MM.1S (cell line): ENCODE measurements around the gene NAB2.

ENCODE experiments used
- EZH2 ChIP-seq: fragments of 300-600 bp; sonication (generic); optimal IDR thresholded peaks from 2 replicates; pipeline ENCODE3; 2017; ENCODE audit warnings: low read depth, mild to moderate bottlenecking, antibody characterized with exemption, low read length, mixed read lengths
- EZH2phosphoT487 ChIP-seq: fragments of 300-600 bp; sonication (generic); IDR thresholded peaks from 2 replicates; pipeline ENCODE4 v1.6.1; 2018; ENCODE audit warnings: antibody characterized with exemption, low read length
- TF ChIP-seq, protein P1 (sequence below): fragments of 300-600 bp; sonication (generic); IDR thresholded peaks from 2 replicates; pipeline ENCODE4 v1.5.1; 2016; ENCODE audit warnings: antibody characterized with exemption, low read length, mixed read lengths

DNA sequence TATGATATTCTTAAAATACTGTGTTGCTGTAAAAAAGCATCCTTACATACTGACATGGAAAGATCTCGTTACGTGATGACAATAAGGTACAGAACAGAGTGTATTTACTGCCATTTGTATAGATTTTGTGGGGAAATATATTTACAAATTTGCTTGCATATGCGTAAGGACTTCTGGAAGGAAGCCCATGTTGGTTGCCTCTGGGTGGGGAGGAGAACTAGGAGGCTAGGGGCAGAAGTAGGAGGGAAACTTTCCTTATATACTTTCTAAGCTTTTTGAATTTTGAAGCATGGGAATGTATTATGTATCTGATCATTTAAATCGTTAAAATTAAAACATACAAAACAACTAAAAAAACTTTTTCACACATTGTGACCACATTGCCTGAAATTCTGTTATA, 48.7 kb upstream of the NAB2 start:
- TF ChIP-seq, protein P1, sequence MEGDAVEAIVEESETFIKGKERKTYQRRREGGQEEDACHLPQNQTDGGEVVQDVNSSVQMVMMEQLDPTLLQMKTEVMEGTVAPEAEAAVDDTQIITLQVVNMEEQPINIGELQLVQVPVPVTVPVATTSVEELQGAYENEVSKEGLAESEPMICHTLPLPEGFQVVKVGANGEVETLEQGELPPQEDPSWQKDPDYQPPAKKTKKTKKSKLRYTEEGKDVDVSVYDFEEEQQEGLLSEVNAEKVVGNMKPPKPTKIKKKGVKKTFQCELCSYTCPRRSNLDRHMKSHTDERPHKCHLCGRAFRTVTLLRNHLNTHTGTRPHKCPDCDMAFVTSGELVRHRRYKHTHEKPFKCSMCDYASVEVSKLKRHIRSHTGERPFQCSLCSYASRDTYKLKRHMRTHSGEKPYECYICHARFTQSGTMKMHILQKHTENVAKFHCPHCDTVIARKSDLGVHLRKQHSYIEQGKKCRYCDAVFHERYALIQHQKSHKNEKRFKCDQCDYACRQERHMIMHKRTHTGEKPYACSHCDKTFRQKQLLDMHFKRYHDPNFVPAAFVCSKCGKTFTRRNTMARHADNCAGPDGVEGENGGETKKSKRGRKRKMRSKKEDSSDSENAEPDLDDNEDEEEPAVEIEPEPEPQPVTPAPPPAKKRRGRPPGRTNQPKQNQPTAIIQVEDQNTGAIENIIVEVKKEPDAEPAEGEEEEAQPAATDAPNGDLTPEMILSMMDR, result no peak
- TF ChIP-seq EZH2 (no peak), EZH2phosphoT487 (no peak)
